Astrocyte (in vitro differentiated cells and primary cell): ENCODE data around the gene SMIM23. TPM values are rescaled to one million over a fixed set of nuclear protein-coding genes. Genes with fewer than 3 reads are reported as not detected.

Source experiments
- DNase-seq: peaks from one replicate; pipeline ENCODE4 v3.0.0-alpha.2; 2010; ENCODE audit warnings: low read depth
- FAIRE-seq: peaks from 2 replicates; lab custom pipeline; 2011; peaks lifted over from hg19 to GRCh38; lab: Jason Lieb, UNC
- H2AFZ ChIP-seq: 2 replicates; pipeline ENCODE4 v1.6.0; 2012; ENCODE audit warnings: low read depth, low read length, inconsistent platforms
- H3K27ac ChIP-seq: 2 replicates; pipeline ENCODE4 v1.5.1; 2011; ENCODE audit warnings: low read depth, low read length, inconsistent platforms
- H3K27me3 ChIP-seq: 2 replicates; pipeline ENCODE4 v1.6.0; 2011; ENCODE audit warnings: low read length, inconsistent platforms; ENCODE audit not compliant: insufficient read depth
- H3K36me3 ChIP-seq: 2 replicates; pipeline ENCODE4 v1.5.1; 2011; ENCODE audit warnings: low read length, inconsistent platforms; ENCODE audit not compliant: insufficient read depth
- H3K4me1 ChIP-seq: 2 replicates; pipeline ENCODE4 v1.5.1; 2011; ENCODE audit warnings: low read length, inconsistent platforms; ENCODE audit not compliant: insufficient read depth
- H3K4me2 ChIP-seq: 2 replicates; pipeline ENCODE4 v1.6.0; 2012; ENCODE audit warnings: low read length, inconsistent platforms
- H3K4me3 ChIP-seq: 2 replicates; pipeline ENCODE4 v1.5.1; 2011; ENCODE audit warnings: low read depth, mild to moderate bottlenecking, low read length, inconsistent platforms; ENCODE audit not compliant: insufficient read depth
- H3K79me2 ChIP-seq: 2 replicates; pipeline ENCODE4 v1.6.0; 2012; ENCODE audit warnings: mild to moderate bottlenecking, low read length, inconsistent platforms; ENCODE audit not compliant: insufficient read depth
- H3K9ac ChIP-seq: 2 replicates; pipeline ENCODE4 v1.6.0; 2012; ENCODE audit warnings: mild to moderate bottlenecking, low read length, inconsistent platforms
- H3K9me3 ChIP-seq: 2 replicates; pipeline ENCODE4 v1.5.1; 2012; ENCODE audit warnings: low read depth, mild to moderate bottlenecking, low read length, inconsistent platforms; ENCODE audit not compliant: insufficient read depth
- H4K20me1 ChIP-seq: 2 replicates; pipeline ENCODE4 v1.6.0; 2012; ENCODE audit warnings: low read length, inconsistent platforms; ENCODE audit not compliant: insufficient read depth
- H3K27ac Mint-ChIP-seq: one replicate; pipeline ENCODE4 v1.8.0; 2021; ENCODE audit warnings: mild to moderate bottlenecking, mixed read lengths; ENCODE audit not compliant: unreplicated experiment
- H3K27me3 Mint-ChIP-seq: one replicate; pipeline ENCODE4 v1.8.0; 2021; ENCODE audit warnings: low read depth, mixed read lengths; ENCODE audit not compliant: unreplicated experiment
- H3K36me3 Mint-ChIP-seq: one replicate; pipeline ENCODE4 v1.8.0; 2021; ENCODE audit warnings: low read depth, mixed read lengths; ENCODE audit not compliant: unreplicated experiment
- H3K4me1 Mint-ChIP-seq: one replicate; pipeline ENCODE4 v1.8.0; 2021; ENCODE audit warnings: low read depth, mixed read lengths; ENCODE audit not compliant: unreplicated experiment
- H3K4me3 Mint-ChIP-seq: one replicate; pipeline ENCODE4 v1.8.0; 2021; ENCODE audit warnings: mild to moderate bottlenecking, moderate library complexity, mixed read lengths; ENCODE audit not compliant: unreplicated experiment
- H3K9me3 Mint-ChIP-seq: one replicate; pipeline ENCODE4 v1.8.0; 2021; ENCODE audit warnings: mild to moderate bottlenecking, mixed read lengths; ENCODE audit not compliant: unreplicated experiment
- EZH2 ChIP-seq: IDR thresholded peaks from 2 replicates; pipeline ENCODE4 v1.6.1; 2012; ENCODE audit warnings: mild to moderate bottlenecking, low read length, inconsistent platforms; ENCODE audit not compliant: insufficient read depth
- total RNA-seq: library from RNA; stranded (reverse); gene quantifications from 2 replicates; pipeline ENCODE4 v1.2.1, GENCODE V29; 2021
- TF ChIP-seq, protein P1 (sequence below): IDR thresholded peaks from 2 replicates; pipeline ENCODE4 v1.5.1; 2011; ENCODE audit warnings: low read depth, mild to moderate bottlenecking, inconsistent platforms, low read length, moderate library complexity; ENCODE audit not compliant: insufficient read depth

Gene SMIM23
- total RNA-seq, 1 donor from 2014 or later: not detected

GRCh38 chr5:171796436-171796835, 10.8 kb downstream of the SMIM23 start:
- Mint-ChIP-seq H3K27me3 (peaks cover 23% of the 10 kb centered on the region), H3K4me3 (no peak overlapping the region), H3K4me1 (peaks cover 2% of the 10 kb centered on the region), H3K27ac (no peak overlapping the region), H3K36me3 (peaks cover 1% of the 10 kb centered on the region), H3K9me3 (no peaks in the 10 kb centered on the region)
- Histone ChIP-seq H3K36me3 (no peaks in the 10 kb centered on the region), H3K79me2 (no peaks in the 10 kb centered on the region), H3K4me2 (no peak overlapping the region), H3K9ac (no peak overlapping the region), H3K27me3 (no peaks in the 10 kb centered on the region), H3K9me3 (no peaks in the 10 kb centered on the region), H4K20me1 (no peaks in the 10 kb centered on the region), H3K27ac (no peak overlapping the region), H2AFZ (no peak overlapping the region), H3K4me1 (no peaks in the 10 kb centered on the region), H3K4me3 (no peak overlapping the region)
- TF ChIP-seq EZH2: no peak
- TF ChIP-seq, protein P1, sequence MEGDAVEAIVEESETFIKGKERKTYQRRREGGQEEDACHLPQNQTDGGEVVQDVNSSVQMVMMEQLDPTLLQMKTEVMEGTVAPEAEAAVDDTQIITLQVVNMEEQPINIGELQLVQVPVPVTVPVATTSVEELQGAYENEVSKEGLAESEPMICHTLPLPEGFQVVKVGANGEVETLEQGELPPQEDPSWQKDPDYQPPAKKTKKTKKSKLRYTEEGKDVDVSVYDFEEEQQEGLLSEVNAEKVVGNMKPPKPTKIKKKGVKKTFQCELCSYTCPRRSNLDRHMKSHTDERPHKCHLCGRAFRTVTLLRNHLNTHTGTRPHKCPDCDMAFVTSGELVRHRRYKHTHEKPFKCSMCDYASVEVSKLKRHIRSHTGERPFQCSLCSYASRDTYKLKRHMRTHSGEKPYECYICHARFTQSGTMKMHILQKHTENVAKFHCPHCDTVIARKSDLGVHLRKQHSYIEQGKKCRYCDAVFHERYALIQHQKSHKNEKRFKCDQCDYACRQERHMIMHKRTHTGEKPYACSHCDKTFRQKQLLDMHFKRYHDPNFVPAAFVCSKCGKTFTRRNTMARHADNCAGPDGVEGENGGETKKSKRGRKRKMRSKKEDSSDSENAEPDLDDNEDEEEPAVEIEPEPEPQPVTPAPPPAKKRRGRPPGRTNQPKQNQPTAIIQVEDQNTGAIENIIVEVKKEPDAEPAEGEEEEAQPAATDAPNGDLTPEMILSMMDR: no peak
- FAIRE-seq: no peak
- no peak for DNase-seq

GRCh38 chr5:171797543-171797942, 11.9 kb downstream of the SMIM23 start:
- Histone ChIP-seq H3K9ac (no peak overlapping the region), H3K9me3 (no peaks in the 10 kb centered on the region), H3K4me2 (no peak overlapping the region), H4K20me1 (no peaks in the 10 kb centered on the region), H2AFZ (no peak overlapping the region), H3K27ac (no peak overlapping the region), H3K4me1 (no peaks in the 10 kb centered on the region), H3K36me3 (no peaks in the 10 kb centered on the region), H3K79me2 (no peaks in the 10 kb centered on the region), H3K27me3 (no peaks in the 10 kb centered on the region), H3K4me3 (no peak overlapping the region)
- H3K27ac Mint-ChIP-seq: no peak overlapping the region
- H3K4me1 Mint-ChIP-seq: peaks cover 2% of the 10 kb centered on the region
- peaks cover 21% of the 10 kb centered on the region for H3K27me3 Mint-ChIP-seq
- DNase-seq (no peak), FAIRE-seq (no peak)
- H3K36me3 Mint-ChIP-seq: peaks cover 1% of the 10 kb centered on the region
- no peaks in the 10 kb centered on the region for H3K9me3 Mint-ChIP-seq
- H3K4me3 Mint-ChIP-seq: no peak overlapping the region
- TF ChIP-seq, protein P1: no peak
- TF ChIP-seq EZH2: no peak

DNA sequence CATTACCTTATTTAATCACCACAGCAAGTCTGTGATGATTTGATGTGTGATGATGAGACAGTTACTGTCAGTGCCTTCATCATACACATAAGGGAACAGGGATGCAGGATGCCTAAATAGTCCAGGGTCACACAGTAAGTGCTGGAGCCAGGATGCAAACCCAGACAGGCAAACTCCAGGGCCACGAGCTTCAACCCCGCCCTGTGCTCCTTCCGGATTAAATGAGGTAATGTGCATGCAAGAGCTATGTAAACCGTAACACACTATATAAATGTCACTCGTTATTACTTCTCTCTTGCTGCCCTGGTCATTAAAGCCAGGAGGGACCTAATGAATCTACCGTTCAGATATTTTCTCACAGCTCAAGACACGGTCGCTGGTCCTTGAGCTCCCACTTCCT, 12.8 kb downstream of the SMIM23 start:
- H3K36me3 Mint-ChIP-seq: peaks cover 1% of the 10 kb centered on the region
- no peaks in the 10 kb centered on the region for H3K36me3 ChIP-seq
- H3K4me3 Mint-ChIP-seq: no peak overlapping the region
- no peak overlapping the region for H3K27ac Mint-ChIP-seq
- H3K9me3 Mint-ChIP-seq: no peaks in the 10 kb centered on the region
- H3K4me1 Mint-ChIP-seq: peaks cover 2% of the 10 kb centered on the region
- H3K79me2 ChIP-seq: no peaks in the 10 kb centered on the region
- FAIRE-seq (no peak), DNase-seq (no peak)
- no peak overlapping the region for H3K4me2 ChIP-seq
- H2AFZ ChIP-seq: no peak overlapping the region
- H3K9me3 ChIP-seq: no peaks in the 10 kb centered on the region
- no peak overlapping the region for H3K9ac ChIP-seq
- H3K4me1 ChIP-seq: no peaks in the 10 kb centered on the region
- no peaks in the 10 kb centered on the region for H4K20me1 ChIP-seq
- H3K27me3 Mint-ChIP-seq: peaks cover 26% of the 10 kb centered on the region
- H3K27me3 ChIP-seq: peaks cover 1% of the 10 kb centered on the region
- H3K4me3 ChIP-seq: no peak overlapping the region
- H3K27ac ChIP-seq: no peak overlapping the region
- TF ChIP-seq EZH2: no peak
- TF ChIP-seq, protein P1: no peak
